H1 (cell line): Measurements from ENCODE around the gene SLC27A1. TPM values are rescaled to one million over a fixed set of nuclear protein-coding genes. Genes with fewer than 3 reads are reported as not detected.
A peak's percentile ranks its signal among the peaks of the same experiment; 100 is the strongest.

ENCODE experiments used
- CTCF ChIA-PET: fragments of 300-600 bp; sonication (Branson Sonifier 250); formaldehyde crosslinking; loops from one replicate; lab custom pipeline; 2021; ENCODE audit not compliant: partially characterized antibody; lab: Charles Lee
- POLR2A ChIA-PET: fragments of 300-600 bp; sonication (Branson Sonifier 250); formaldehyde crosslinking; loops from one replicate; lab custom pipeline; 2021; ENCODE audit warnings: inconsistent platforms; ENCODE audit not compliant: partially characterized antibody; lab: Charles Lee
- DNase-seq, 2 experiments: peaks; one replicate each; pipeline versions ENCODE4 v3.0.0 to v3.0.0-alpha.2; 2010 to 2022; ENCODE audit warnings: low spot score in 2 of 2, low read depth in 1 of 2, mixed read lengths in 1 of 2
- FAIRE-seq: peaks from 2 replicates; lab custom pipeline; 2011; peaks lifted over from hg19 to GRCh38; lab: Jason Lieb, UNC
- H2AFZ ChIP-seq: 2 replicates; pipeline ENCODE4 v1.8.1; 2012; ENCODE audit warnings: low read length, inconsistent platforms
- H2AK5ac ChIP-seq: 2 replicates; pipeline ENCODE4 v1.6.1; 2013; ENCODE audit warnings: low read depth, low read length
- H2BK120ac ChIP-seq: replicated peaks from 2 replicates; pipeline ENCODE3; 2013; ENCODE audit warnings: low read depth, low read length, inconsistent platforms
- H2BK12ac ChIP-seq: 2 replicates; pipeline ENCODE4 v1.6.1; 2013; ENCODE audit warnings: low read depth, low read length
- H2BK15ac ChIP-seq: 2 replicates; pipeline ENCODE4 v1.6.1; 2013; ENCODE audit warnings: low read length
- H2BK20ac ChIP-seq: 2 replicates; pipeline ENCODE4 v1.6.1; 2013; ENCODE audit warnings: low read length
- H2BK5ac ChIP-seq: 2 replicates; pipeline ENCODE4 v1.6.1; 2013; ENCODE audit warnings: low read depth, low read length
- H3K14ac ChIP-seq: 2 replicates; pipeline ENCODE4 v1.6.1; 2013; ENCODE audit warnings: inconsistent platforms; ENCODE audit not compliant: insufficient read length
- H3K18ac ChIP-seq: 2 replicates; pipeline ENCODE4 v1.6.1; 2013; ENCODE audit warnings: low read length; ENCODE audit errors: extremely low read depth
- H3K23ac ChIP-seq: 2 replicates; pipeline ENCODE4 v1.6.1; 2013; ENCODE audit warnings: inconsistent platforms; ENCODE audit not compliant: insufficient read length
- H3K23me2 ChIP-seq: 2 replicates; pipeline ENCODE4 v1.6.1; 2013; ENCODE audit warnings: low read depth, low read length
- H3K27ac ChIP-seq: 2 replicates; pipeline ENCODE4 v1.6.1; 2011; ENCODE audit warnings: low read depth, low read length, inconsistent platforms
- H3K27me3 ChIP-seq, 4 experiments: replicated peaks in 1 of 4; 1 replicate in 1 of 4; 2 replicates in 3 of 4; pipeline versions ENCODE4 v1.6.1 to v1.8.1; 2011 to 2013; ENCODE audit warnings: low read length in 3 of 4, mild to moderate bottlenecking in 3 of 4, inconsistent platforms in 2 of 4, mixed read lengths in 2 of 4, moderate library complexity in 1 of 4; ENCODE audit not compliant: control insufficient read depth in 3 of 4, insufficient read depth in 3 of 4; ENCODE audit errors: extremely low read depth in 1 of 4
- H3K36me3 ChIP-seq, 4 experiments: 2 replicates each; pipeline versions ENCODE4 v1.6.1 to v1.8.1; 2011 to 2013; ENCODE audit warnings: mild to moderate bottlenecking in 4 of 4, low read length in 3 of 4, moderate library complexity in 2 of 4, control low read depth in 1 of 4, inconsistent platforms in 1 of 4; ENCODE audit not compliant: insufficient read depth in 4 of 4, control insufficient read depth in 2 of 4
- H3K4ac ChIP-seq: replicated peaks from 2 replicates; pipeline ENCODE3; 2013; ENCODE audit warnings: low read length, low read depth, mixed read lengths, inconsistent platforms; ENCODE audit not compliant: insufficient read length
- H3K4me1 ChIP-seq, 4 experiments: replicated peaks in 1 of 4; 1 replicate in 1 of 4; 2 replicates in 3 of 4; pipeline versions ENCODE4 v1.6.1 to v1.8.1; 2011 to 2013; ENCODE audit warnings: low read length in 3 of 4, inconsistent platforms in 2 of 4, mixed read lengths in 1 of 4; ENCODE audit not compliant: insufficient read depth in 4 of 4, control insufficient read depth in 3 of 4
- H3K4me2 ChIP-seq, 2 experiments: 2 replicates each; pipeline versions ENCODE4 v1.6.1 to v1.8.1; 2011 to 2013; ENCODE audit warnings: low read depth in 2 of 2, low read length in 2 of 2, control low read depth in 1 of 2, inconsistent platforms in 1 of 2, mild to moderate bottlenecking in 1 of 2; ENCODE audit not compliant: insufficient read depth in 1 of 2
- H3K4me3 ChIP-seq, 4 experiments: fragments of 200-600, 300-600 bp in 1 of 4; sonication (generic), shearing (Covaris generic), sonication (Bioruptor Twin) in 1 of 4; 2 replicates each; pipeline versions ENCODE4 v1.5.1 to v1.8.1; 2011 to 2016; ENCODE audit warnings: low read length in 4 of 4, low read depth in 3 of 4, control low read depth in 2 of 4, inconsistent platforms in 2 of 4, mild to moderate bottlenecking in 2 of 4, mixed read lengths in 1 of 4, moderate library complexity in 1 of 4; ENCODE audit not compliant: insufficient read depth in 2 of 4; ENCODE audit errors: extremely low read depth in 1 of 4
- H3K56ac ChIP-seq: replicated peaks from 2 replicates; pipeline ENCODE3; 2013; ENCODE audit warnings: low read depth, mild to moderate bottlenecking, mixed read lengths, low read length, inconsistent platforms; ENCODE audit not compliant: insufficient read length
- H3K79me1 ChIP-seq: 2 replicates; pipeline ENCODE4 v1.6.1; 2013; ENCODE audit warnings: low read depth, low read length, control low read depth
- H3K79me2 ChIP-seq, 2 experiments: 2 replicates each; pipeline versions ENCODE4 v1.6.1 to v1.8.1; 2012 to 2013; ENCODE audit warnings: low read length in 2 of 2, mild to moderate bottlenecking in 2 of 2, inconsistent platforms in 1 of 2; ENCODE audit not compliant: insufficient read depth in 2 of 2, control insufficient read depth in 1 of 2
- H3K9ac ChIP-seq, 4 experiments: replicated peaks in 1 of 4; 1 replicate in 1 of 4; 2 replicates in 3 of 4; pipeline versions ENCODE4 v1.6.1 to v1.8.1; 2011 to 2013; ENCODE audit warnings: low read depth in 3 of 4, low read length in 3 of 4, control low read depth in 2 of 4, mild to moderate bottlenecking in 2 of 4, moderate library complexity in 2 of 4, inconsistent platforms in 1 of 4; ENCODE audit errors: extremely low read depth in 1 of 4
- H3K9me3 ChIP-seq, 2 experiments: 2 replicates each; pipeline versions ENCODE4 v1.6.1 to v1.8.1; 2012 to 2013; ENCODE audit warnings: mild to moderate bottlenecking in 2 of 2, moderate library complexity in 2 of 2, control low read depth in 1 of 2, inconsistent platforms in 1 of 2, low read depth in 1 of 2, low read length in 1 of 2, mixed read lengths in 1 of 2; ENCODE audit not compliant: insufficient read depth in 2 of 2
- H4K20me1 ChIP-seq, 2 experiments: replicated peaks in 1 of 2; 2 replicates each; pipeline versions ENCODE3 to v1.8.1; 2011 to 2013; ENCODE audit warnings: inconsistent platforms in 2 of 2, low read length in 2 of 2, mild to moderate bottlenecking in 1 of 2; ENCODE audit not compliant: insufficient read depth in 2 of 2, control insufficient read depth in 1 of 2
- H4K5ac ChIP-seq: 2 replicates; pipeline ENCODE4 v1.6.1; 2013; ENCODE audit warnings: low read length, low read depth, mixed read lengths, inconsistent platforms; ENCODE audit not compliant: insufficient read length
- H4K8ac ChIP-seq: 2 replicates; pipeline ENCODE4 v1.8.0; 2013; ENCODE audit warnings: mild to moderate bottlenecking, moderate library complexity, low read length, inconsistent platforms; ENCODE audit not compliant: insufficient read depth; ENCODE audit errors: extremely low read depth
- H4K91ac ChIP-seq: replicated peaks from 2 replicates; pipeline ENCODE3; 2013; ENCODE audit warnings: low read length, mixed read lengths, inconsistent platforms; ENCODE audit not compliant: insufficient read length
- CBX5 ChIP-seq: fragments of 300-800, 300-1000 bp; sonication (generic); IDR thresholded peaks from 2 replicates; pipeline ENCODE4 v1.7.1; 2016; ENCODE audit warnings: antibody characterized with exemption, low read length, low read depth
- CBX8 ChIP-seq: fragments of 300-800, 300-1000 bp; sonication (generic); IDR thresholded peaks from 2 replicates; pipeline ENCODE4 v1.7.1; 2016; ENCODE audit warnings: low read depth, low read length, borderline replicate concordance
- CREB1 ChIP-seq: IDR thresholded peaks from 2 replicates; pipeline ENCODE4 v1.6.1; 2012; ENCODE audit warnings: inconsistent platforms
- EGR1 ChIP-seq: IDR thresholded peaks from 2 replicates; pipeline ENCODE4 v1.6.1; 2011; ENCODE audit warnings: low read depth, low read length, borderline replicate concordance
- FOSL1 ChIP-seq: IDR thresholded peaks from 2 replicates; pipeline ENCODE4 v1.6.1; 2011; ENCODE audit warnings: mild to moderate bottlenecking, low read depth, low read length, moderate library complexity; ENCODE audit not compliant: insufficient read depth
- JUND ChIP-seq: IDR thresholded peaks from 2 replicates; pipeline ENCODE4 v1.6.1; 2011; ENCODE audit warnings: mild to moderate bottlenecking, improper control_type of control experiment, low read length
- PHF8 ChIP-seq: fragments of 200-600 bp; sonication (generic); conservative IDR thresholded peaks from 2 replicates; pipeline ENCODE4 v1.7.1; 2012; ENCODE audit warnings: low read depth, mild to moderate bottlenecking, inconsistent platforms, low read length, moderate library complexity
- RAD21 ChIP-seq, 2 experiments: IDR thresholded peaks in 1 of 2; conservative IDR thresholded peaks in 1 of 2; 2 replicates each; pipeline ENCODE4 v1.6.1; 2011; ENCODE audit warnings: low read depth in 2 of 2, low read length in 2 of 2, improper control_type of control experiment in 1 of 2, inconsistent platforms in 1 of 2, mild to moderate bottlenecking in 1 of 2, moderate library complexity in 1 of 2
- SP1 ChIP-seq: IDR thresholded peaks from 2 replicates; pipeline ENCODE4 v1.6.1; 2011; ENCODE audit warnings: low read depth, low read length
- SP4 ChIP-seq: IDR thresholded peaks from 2 replicates; pipeline ENCODE4 v1.6.1; 2012; ENCODE audit warnings: low read length, inconsistent platforms
- TCF12 ChIP-seq: IDR thresholded peaks from 2 replicates; pipeline ENCODE4 v1.6.1; 2011; ENCODE audit warnings: low read depth, mild to moderate bottlenecking, low read length
- YY1 ChIP-seq: IDR thresholded peaks from 2 replicates; pipeline ENCODE4 v1.6.1; 2011; ENCODE audit warnings: low read depth, mild to moderate bottlenecking, low read length
- WGBS, 2 experiments: shearing (Covaris generic) in 1 of 2; methylation state at CpG; one replicate each; pipeline versions ENCODE4 v1.1.6 to v1.1.7; 2013 to 2015; ENCODE audit warnings: low lambda C conversion rate in 2 of 2, mixed read lengths in 2 of 2, inconsistent platforms in 1 of 2, low coverage in 1 of 2, missing lambda C conversion rate in 1 of 2; ENCODE audit not compliant: insufficient replicate concordance in 2 of 2, insufficient coverage in 1 of 2, insufficient read length in 1 of 2; ENCODE audit errors: extremely low coverage in 1 of 2, missing lambda C conversion rate in 1 of 2; 5-methylcytosine and 5-hydroxymethylcytosine counted together
- polyA plus RNA-seq, 7 experiments: library from polyadenylated mRNA; depleted of rRNA in 3 of 7; stranded (reverse) in 5 of 7; unstranded in 2 of 7; fragments of >200 nt in 5 of 7; fragments of 200-250 nt in 2 of 7; gene quantifications; 1 replicate in 5 of 7; 2 replicates in 1 of 7; 4 replicates in 1 of 7; pipeline versions ENCODE4 v1.2.1 to v1.2.3, GENCODE V29; 2011 to 2013; ENCODE audit warnings: missing spikeins in 2 of 7, mixed read lengths in 2 of 7
- total RNA-seq: library from RNA; stranded (reverse); fragmentation: NEBNext Ultra II Directional; extraction: Animal tissue kit (Norgen Biotek cat#: 25700); gene quantifications from 2 replicates; pipeline ENCODE4 v1.2.1, GENCODE V29; 2021

The SLC27A1 gene
- total and polyA plus RNA-seq, 2 of the 8 experiments (the other 6 are each of a cell fraction or from before 2014, with no cell fraction given) = 7.5 to 9.1 TPM

GRCh38 chr19:17455308-17456123 is 14.8 kb upstream of the SLC27A1 start:
- peaks cover 6 to 27% (median 22%) of the 10 kb centered on the region in 4 experiments for H3K27me3 ChIP-seq
- CTCF ChIA-PET = interaction anchor here (0.7 to 2.4 kb wide), 12 partner anchors 10 to 118 kb away, joined by 3 to 27 read pairs (median 5); partner anchors contain the start of gene BST2
- no peak overlapping the region for H3K27ac ChIP-seq
- no peaks in the 10 kb centered on the region for H3K36me3 ChIP-seq
- peak in 1 of 2 experiments; percentile 67 for DNase-seq
- H3K23me2 ChIP-seq = no peaks in the 10 kb centered on the region; the same call in 1 of the 2 replicates
- H3K4me2 ChIP-seq = peak overlapping the region; percentile 58 to 73
- H3K4me3 ChIP-seq = peak overlapping the region in 2 of 4 experiments; percentile 9 to 38; a peak in 3 of 8 replicates
- no peak overlapping the region for H3K9ac ChIP-seq
- H3K23ac ChIP-seq = no peak overlapping the region
- no peak overlapping the region for H3K56ac ChIP-seq
- 0 out of 2 replicates have a peak overlapping the region, but pooled peaks have one; percentile 81 for H2BK15ac ChIP-seq
- peak overlapping the region; percentile 55; the same call in 1 of the 2 replicates for H2BK12ac ChIP-seq
- FAIRE-seq = no peak
- peaks cover 0 to 1% of the 10 kb centered on the region in 2 experiments for H4K20me1 ChIP-seq
- peak overlapping the region; percentile 52 for H4K5ac ChIP-seq
- H2AK5ac ChIP-seq = no peak overlapping the region
- no peak overlapping the region for H3K14ac ChIP-seq
- no peak overlapping the region for H2BK5ac ChIP-seq
- no peaks in the 10 kb centered on the region for H3K79me2 ChIP-seq
- peak overlapping the region; percentile 32 for H3K18ac ChIP-seq
- no peaks in the 10 kb centered on the region for H3K79me1 ChIP-seq
- no peak overlapping the region for H2BK20ac ChIP-seq
- H3K9me3 ChIP-seq = no peaks in the 10 kb centered on the region
- WGBS, 2 experiments = 24% methylated on average over 45 of the region's 58 CpGs; no CpG with 5 or more reads in 1 of the 2 experiments
- peak overlapping the region; percentile 68 for H4K8ac ChIP-seq
- H3K4ac ChIP-seq = no peak overlapping the region
- H2AFZ ChIP-seq = peak overlapping the region; percentile 96
- H2BK120ac ChIP-seq = no peak overlapping the region
- POLR2A ChIA-PET = interaction anchor here (1.4 kb wide), 1 partner anchor 10 kb away, joined by 13 read pairs; no protein-coding TSS in a partner anchor
- H3K4me1 ChIP-seq = peaks cover 0 to 9% (median 4%) of the 10 kb centered on the region in 4 experiments; a peak in 5 of 7 replicates
- H4K91ac ChIP-seq = peak overlapping the region; percentile 65
- TF ChIP-seq SP4 (no peak), CBX5 (no peak), CREB1 (no peak), JUND (no peak), YY1 (no peak), EGR1 (no peak), CBX8 (no peak), SP1 (no peak), PHF8 (no peak), TCF12 (no peak), RAD21 (IDR thresholded peaks at IDR 0.05 in 1 of 2, conservative IDR thresholded peaks at IDR 0.05 in 1 of 2; ENCODE audit: low read depth in 2 of 2, low read length in 2 of 2) (no peak), FOSL1 (no peak)
